ENCODE results near the gene PCDHGA8. TPM values are rescaled to one million over a fixed set of nuclear protein-coding genes. Genes with fewer than 3 reads are reported as not detected.

The PCDHGA8 gene
- total RNA-seq, 1 experiment from 2014 or later: not detected

- Histone ChIP-seq H4K20me1 (ENCODE audit: insufficient read depth) (no peaks in the 10 kb centered on the region), H3K27me3 (ENCODE audit: insufficient read depth, low read length) (no peaks in the 10 kb centered on the region), H3K4me2 (ENCODE audit: low read length) (no peak overlapping the region), H3K27ac (ENCODE audit: low read depth, low read length) (no peak overlapping the region), H3K4me3 (replicated peaks in 1 of 2; ENCODE audit: low read depth in 1 of 2, low read length in 2 of 2) (no peak overlapping the region), H2AFZ (ENCODE audit: low read depth, low read length, poor library complexity, severe bottlenecking) (no peak overlapping the region), H3K4me1 (ENCODE audit: control insufficient read depth in 1 of 2, insufficient read depth in 2 of 2, low read length in 2 of 2) (no peaks in the 10 kb centered on the region), H3K9me2 (ENCODE audit: insufficient read depth) (no peaks in the 10 kb centered on the region), H3K79me2 (ENCODE audit: insufficient read depth, low read length) (no peaks in the 10 kb centered on the region), H3K36me3 (ENCODE audit: control insufficient read depth in 1 of 2, insufficient read depth in 2 of 2, low read length in 2 of 2) (no peaks in the 10 kb centered on the region), H3K9me3 (ENCODE audit: control insufficient read depth in 1 of 2, insufficient read depth in 1 of 2, low read depth in 1 of 2, low read length in 2 of 2) (no peaks in the 10 kb centered on the region), H3K9ac (ENCODE audit: low read length) (no peak overlapping the region)
- DNase-seq (ENCODE audit: low read depth, low spot score) (no peak), ATAC-seq (no peak)
- intact Hi-C loops (cut with micrococcal nuclease): no loop called here
- ChIA-PET CTCF (interaction anchor here (1.2 kb wide), 1 partner anchor 9 kb away, joined by 3 read pairs; the partner anchor contains the start of gene PCDHGA12), RAD21 (ENCODE audit: low non-redundant PET in 1 of 2, low total read pairs in 2 of 2, uncharacterized antibody in 2 of 2, unreplicated experiment in 2 of 2) (no interaction called here), POLR2A (no interaction called here)
- TF ChIP-seq ATF3 (IDR thresholded peaks at IDR 0.05): no peak
- no peak for TF ChIP-seq SRF (IDR thresholded peaks at IDR 0.05; ENCODE audit: low read depth)
- no peak for TF ChIP-seq SIN3A (IDR thresholded peaks at IDR 0.05; ENCODE audit: low read depth)
- no peak for TF ChIP-seq YY1 (IDR thresholded peaks at IDR 0.05; ENCODE audit: extremely low read depth, insufficient replicate concordance, low read depth, low read length)
- no peak for TF ChIP-seq MAX (IDR thresholded peaks at IDR 0.05)
- TF ChIP-seq JUND (IDR thresholded peaks at IDR 0.05): no peak
- no peak for TF ChIP-seq SP1 (IDR thresholded peaks at IDR 0.05; ENCODE audit: low read depth)
- TF ChIP-seq TCF7L2 (IDR thresholded peaks at IDR 0.05; ENCODE audit: borderline replicate concordance, extremely low read depth, insufficient read depth, insufficient read length): no peak
- BruUV-seq (replicated peaks): no TSS peak
These were observed 47.1 kb downstream of the PCDHGA8 start for GRCh38 chr5:141439411-141440141.

- ChIA-PET POLR2A (no interaction called here), CTCF (no interaction called here), RAD21 (ENCODE audit: low non-redundant PET in 1 of 2, low total read pairs in 2 of 2, uncharacterized antibody in 2 of 2, unreplicated experiment in 2 of 2) (no interaction called here)
- no TSS peak for BruUV-seq (replicated peaks)
- Histone ChIP-seq H3K27ac (ENCODE audit: low read depth, low read length) (no peak overlapping the region), H2AFZ (ENCODE audit: low read depth, low read length, poor library complexity, severe bottlenecking) (no peak overlapping the region), H3K9me3 (ENCODE audit: control insufficient read depth in 1 of 2, insufficient read depth in 1 of 2, low read depth in 1 of 2, low read length in 2 of 2) (no peaks in the 10 kb centered on the region), H3K36me3 (ENCODE audit: control insufficient read depth in 1 of 2, insufficient read depth in 2 of 2, low read length in 2 of 2) (no peaks in the 10 kb centered on the region), H3K4me2 (ENCODE audit: low read length) (no peak overlapping the region), H3K9me2 (ENCODE audit: insufficient read depth) (no peaks in the 10 kb centered on the region), H4K20me1 (ENCODE audit: insufficient read depth) (no peaks in the 10 kb centered on the region), H3K4me3 (replicated peaks in 1 of 2; ENCODE audit: low read depth in 1 of 2, low read length in 2 of 2) (no peak overlapping the region), H3K9ac (ENCODE audit: low read length) (no peak overlapping the region), H3K4me1 (ENCODE audit: control insufficient read depth in 1 of 2, insufficient read depth in 2 of 2, low read length in 2 of 2) (no peaks in the 10 kb centered on the region), H3K79me2 (ENCODE audit: insufficient read depth, low read length) (no peaks in the 10 kb centered on the region), H3K27me3 (ENCODE audit: insufficient read depth, low read length) (no peaks in the 10 kb centered on the region)
- TF ChIP-seq EZH2phosphoT487 (IDR thresholded peaks at IDR 0.05; ENCODE audit: borderline replicate concordance) (no peak), EGR1 (IDR thresholded peaks at IDR 0.05; ENCODE audit: low read depth) (no peak), POLR2AphosphoS5 (IDR thresholded peaks at IDR 0.05; ENCODE audit: low read depth, low read length) (no peak), ATF3 (IDR thresholded peaks at IDR 0.05) (no peak), CBX3 (IDR thresholded peaks at IDR 0.05; ENCODE audit: low read depth) (no peak), FOSL1 (IDR thresholded peaks at IDR 0.05; ENCODE audit: low read depth) (no peak), ZFX (IDR thresholded peaks at IDR 0.05) (no peak), POLR2A (IDR thresholded peaks at IDR 0.05; ENCODE audit: borderline replicate concordance, extremely low read depth, insufficient read depth, insufficient read length) (no peak), SP1 (IDR thresholded peaks at IDR 0.05; ENCODE audit: low read depth) (no peak), EZH2 (IDR thresholded peaks at IDR 0.05) (no peak), TCF7L2 (IDR thresholded peaks at IDR 0.05; ENCODE audit: borderline replicate concordance, extremely low read depth, insufficient read depth, insufficient read length) (no peak), ELF1 (IDR thresholded peaks at IDR 0.05; ENCODE audit: borderline replicate concordance, low read depth) (no peak)
- ATAC-seq: no peak
- no peak for DNase-seq (ENCODE audit: low read depth, low spot score)
- intact Hi-C loops (cut with micrococcal nuclease): no loop called here
These were observed 47.9 kb downstream of the PCDHGA8 start for GRCh38 chr5:141440341-141440740.

All from HCT116 (cell line).